ENCODE measurements around the gene AFG1L.
A peak's percentile ranks its signal among the peaks of the same experiment; 100 is the strongest.

Gene AFG1L

GRCh38 chr6:108518714-108519576 lies 224.1 kb downstream of the AFG1L start:
- Histone ChIP-seq H3K9me3 (ENCODE audit: insufficient read depth, low read length) (no peaks in the 10 kb centered on the region), H4K20me1 (ENCODE audit: insufficient read depth, low read length) (no peaks in the 10 kb centered on the region), H3K4me1 (ENCODE audit: low read length) (peaks cover 4% of the 10 kb centered on the region), H2AFZ (ENCODE audit: low read depth, low read length) (no peak overlapping the region), H3K9ac (ENCODE audit: low read length) (no peak overlapping the region), H3K79me2 (ENCODE audit: low read length) (no peaks in the 10 kb centered on the region), H3K27ac (ENCODE audit: low read length) (no peak overlapping the region), H3K4me2 (ENCODE audit: low read length) (no peak overlapping the region), H3K4me3 (ENCODE audit: low read length) (no peak overlapping the region), H3K36me3 (replicated peaks; ENCODE audit: low read depth, low read length) (no peaks in the 10 kb centered on the region), H3K27me3 (ENCODE audit: low read depth, low read length) (no peaks in the 10 kb centered on the region)
- TF ChIP-seq, protein P1, sequence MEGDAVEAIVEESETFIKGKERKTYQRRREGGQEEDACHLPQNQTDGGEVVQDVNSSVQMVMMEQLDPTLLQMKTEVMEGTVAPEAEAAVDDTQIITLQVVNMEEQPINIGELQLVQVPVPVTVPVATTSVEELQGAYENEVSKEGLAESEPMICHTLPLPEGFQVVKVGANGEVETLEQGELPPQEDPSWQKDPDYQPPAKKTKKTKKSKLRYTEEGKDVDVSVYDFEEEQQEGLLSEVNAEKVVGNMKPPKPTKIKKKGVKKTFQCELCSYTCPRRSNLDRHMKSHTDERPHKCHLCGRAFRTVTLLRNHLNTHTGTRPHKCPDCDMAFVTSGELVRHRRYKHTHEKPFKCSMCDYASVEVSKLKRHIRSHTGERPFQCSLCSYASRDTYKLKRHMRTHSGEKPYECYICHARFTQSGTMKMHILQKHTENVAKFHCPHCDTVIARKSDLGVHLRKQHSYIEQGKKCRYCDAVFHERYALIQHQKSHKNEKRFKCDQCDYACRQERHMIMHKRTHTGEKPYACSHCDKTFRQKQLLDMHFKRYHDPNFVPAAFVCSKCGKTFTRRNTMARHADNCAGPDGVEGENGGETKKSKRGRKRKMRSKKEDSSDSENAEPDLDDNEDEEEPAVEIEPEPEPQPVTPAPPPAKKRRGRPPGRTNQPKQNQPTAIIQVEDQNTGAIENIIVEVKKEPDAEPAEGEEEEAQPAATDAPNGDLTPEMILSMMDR (IDR thresholded peaks at IDR 0.05; ENCODE audit: low read depth, low read length) = peak; percentile 54
- no peak for TF ChIP-seq EZH2phosphoT487 (IDR thresholded peaks at IDR 0.05; ENCODE audit: low read depth)

DNA sequence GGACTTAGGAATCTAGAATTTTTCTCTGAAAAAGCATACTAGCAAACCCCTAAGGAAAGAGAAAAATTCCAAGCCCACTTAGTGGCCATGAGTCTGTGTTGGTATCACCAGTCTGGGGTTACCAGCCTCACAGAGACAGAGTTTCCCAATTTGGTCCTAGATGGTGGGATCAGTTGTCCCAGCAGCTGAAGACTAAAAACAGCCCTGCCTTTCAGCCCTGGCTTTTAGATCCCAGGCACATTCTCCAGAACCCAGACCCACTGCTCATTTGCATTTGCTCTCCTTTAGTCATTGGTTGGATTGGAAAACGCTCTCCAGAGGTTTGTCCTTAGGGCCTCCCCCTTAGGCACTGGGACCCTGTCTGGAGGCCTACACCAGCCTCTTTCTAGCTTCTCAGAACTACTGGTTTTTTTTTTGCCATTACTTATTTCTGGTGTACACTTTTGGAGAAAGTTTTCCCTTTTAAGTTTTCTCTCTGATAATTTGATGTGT lies 226.8 kb downstream of the AFG1L start:
- no peaks in the 10 kb centered on the region for H4K20me1 ChIP-seq (ENCODE audit: insufficient read depth, low read length)
- no peak overlapping the region for H2AFZ ChIP-seq (ENCODE audit: low read depth, low read length)
- TF ChIP-seq EZH2phosphoT487 (IDR thresholded peaks at IDR 0.05; ENCODE audit: low read depth) = no peak
- TF ChIP-seq, protein P1 (IDR thresholded peaks at IDR 0.05; ENCODE audit: low read depth, low read length) = no peak

GRCh38 chr6:108523697-108524096 lies 228.8 kb downstream of the AFG1L start:
- no peak for TF ChIP-seq EZH2phosphoT487 (IDR thresholded peaks at IDR 0.05; ENCODE audit: low read depth)
- TF ChIP-seq, protein P1 (IDR thresholded peaks at IDR 0.05; ENCODE audit: low read depth, low read length) = no peak
- Histone ChIP-seq H3K27me3 (ENCODE audit: low read depth, low read length) (no peaks in the 10 kb centered on the region), H3K4me3 (ENCODE audit: low read length) (no peak overlapping the region), H2AFZ (ENCODE audit: low read depth, low read length) (no peak overlapping the region), H3K36me3 (replicated peaks; ENCODE audit: low read depth, low read length) (no peaks in the 10 kb centered on the region), H4K20me1 (ENCODE audit: insufficient read depth, low read length) (no peaks in the 10 kb centered on the region), H3K9ac (ENCODE audit: low read length) (no peak overlapping the region), H3K79me2 (ENCODE audit: low read length) (no peaks in the 10 kb centered on the region), H3K9me3 (ENCODE audit: insufficient read depth, low read length) (no peaks in the 10 kb centered on the region), H3K4me1 (ENCODE audit: low read length) (peaks cover 20% of the 10 kb centered on the region), H3K4me2 (ENCODE audit: low read length) (no peak overlapping the region), H3K27ac (ENCODE audit: low read length) (no peak overlapping the region)

More for the DNA sequence above, 226.8 kb downstream of the AFG1L start:
- Histone ChIP-seq H3K27ac (ENCODE audit: low read length) (no peak overlapping the region), H3K79me2 (ENCODE audit: low read length) (no peaks in the 10 kb centered on the region), H3K4me1 (ENCODE audit: low read length) (peaks cover 20% of the 10 kb centered on the region), H3K36me3 (replicated peaks; ENCODE audit: low read depth, low read length) (no peaks in the 10 kb centered on the region), H3K27me3 (ENCODE audit: low read depth, low read length) (no peaks in the 10 kb centered on the region), H3K9ac (ENCODE audit: low read length) (no peak overlapping the region), H3K4me3 (ENCODE audit: low read length) (no peak overlapping the region), H3K4me2 (ENCODE audit: low read length) (no peak overlapping the region), H3K9me3 (ENCODE audit: insufficient read depth, low read length) (no peaks in the 10 kb centered on the region)

DNA sequence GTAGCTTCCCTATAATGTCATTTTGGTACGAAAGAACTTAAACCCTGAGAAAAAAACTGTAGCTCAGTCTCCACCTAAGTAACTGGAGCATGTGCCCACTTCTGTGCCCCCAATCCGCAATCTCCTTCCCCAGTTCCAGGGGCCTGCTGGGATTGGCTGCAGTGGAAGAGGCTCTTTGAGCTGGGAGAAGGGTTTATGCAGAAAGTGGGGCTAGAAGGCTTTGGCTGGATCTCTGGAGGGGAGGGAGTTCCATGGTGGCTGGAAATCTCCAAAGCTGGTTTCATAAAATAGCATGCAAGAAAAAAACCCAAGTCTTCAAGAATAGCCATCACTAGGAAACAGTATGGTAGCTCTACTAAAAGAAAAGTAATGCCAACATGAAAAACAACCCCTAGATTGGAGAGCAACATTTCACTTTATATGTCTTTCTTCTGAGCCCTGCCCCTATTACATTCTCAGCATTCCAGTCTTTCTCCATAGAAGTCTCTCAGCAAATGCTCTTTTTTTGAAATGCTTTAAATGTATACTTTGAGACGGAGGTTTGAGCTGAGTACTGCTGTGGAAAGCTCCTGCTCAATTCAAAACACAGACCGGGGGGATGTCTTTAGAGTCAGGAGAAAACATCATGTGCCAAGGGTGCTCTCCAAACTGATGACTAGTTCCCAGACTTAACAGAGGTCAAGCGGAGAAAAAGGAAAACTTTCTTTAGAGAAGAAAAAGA lies 229.8 kb downstream of the AFG1L start:
- Histone ChIP-seq H3K4me2 (ENCODE audit: low read length) (0 out of 2 replicates have a peak overlapping the region, but pooled peaks have one; percentile 6), H3K79me2 (ENCODE audit: low read length) (no peaks in the 10 kb centered on the region), H3K36me3 (replicated peaks; ENCODE audit: low read depth, low read length) (no peaks in the 10 kb centered on the region), H3K4me3 (ENCODE audit: low read length) (no peak overlapping the region), H2AFZ (ENCODE audit: low read depth, low read length) (no peak overlapping the region), H3K4me1 (ENCODE audit: low read length) (peaks cover 20% of the 10 kb centered on the region), H3K9ac (ENCODE audit: low read length) (no peak overlapping the region; the same call in 1 of the 2 replicates), H3K9me3 (ENCODE audit: insufficient read depth, low read length) (no peaks in the 10 kb centered on the region), H3K27me3 (ENCODE audit: low read depth, low read length) (no peaks in the 10 kb centered on the region), H4K20me1 (ENCODE audit: insufficient read depth, low read length) (no peaks in the 10 kb centered on the region), H3K27ac (ENCODE audit: low read length) (no peak overlapping the region)
- TF ChIP-seq, protein P1 (IDR thresholded peaks at IDR 0.05; ENCODE audit: low read depth, low read length) = no peak
- TF ChIP-seq EZH2phosphoT487 (IDR thresholded peaks at IDR 0.05; ENCODE audit: low read depth) = no peak

All from OCI-LY3 (cell line).